Tibial nerve (tissue), 4 donors: ENCODE results near the gene LCE5A.

Source experiments
- CTCF ChIP-seq, 5 experiments: fragments of 200-600 bp in 3 of 5; fragments of 450-650 bp in 2 of 5; sonication (generic) in 3 of 5; IDR thresholded peaks; one replicate each; pipeline ENCODE4 v1.5.1; 2016 to 2019; ENCODE audit warnings: antibody characterized with exemption in 5 of 5, mild to moderate bottlenecking in 3 of 5, moderate library complexity in 2 of 5
- EP300 ChIP-seq, 2 donors: sonication (generic); formaldehyde crosslinking; IDR thresholded peaks; one replicate each; pipeline ENCODE4 v1.6.1; 2017; ENCODE audit warnings: antibody characterized with exemption in 2 of 2, mild to moderate bottlenecking in 1 of 2
- POLR2A ChIP-seq, 2 donors: fragments of 450-650 bp; IDR thresholded peaks; one replicate each; pipeline ENCODE4 v1.6.1; 2017; ENCODE audit warnings: antibody characterized with exemption in 2 of 2, mild to moderate bottlenecking in 2 of 2, moderate library complexity in 2 of 2

- peak in 1 of 5 experiments; percentile 8 for TF ChIP-seq CTCF (IDR thresholded peaks at IDR 0.05)
- no peak for TF ChIP-seq POLR2A (IDR thresholded peaks at IDR 0.05)
- no peak for TF ChIP-seq EP300 (IDR thresholded peaks at IDR 0.05)
These were observed 24.1 kb upstream of the LCE5A start for GRCh38 chr1:152486400-152487006.
